Measurements from ENCODE around the gene UBAP1. TPM values are rescaled to one million over a fixed set of nuclear protein-coding genes. Genes with fewer than 3 reads are reported as not detected.

The UBAP1 gene
- polyA plus RNA-seq, 1 of the 3 experiments (the other 2 are of a cell fraction), result 26.3 TPM

DNA sequence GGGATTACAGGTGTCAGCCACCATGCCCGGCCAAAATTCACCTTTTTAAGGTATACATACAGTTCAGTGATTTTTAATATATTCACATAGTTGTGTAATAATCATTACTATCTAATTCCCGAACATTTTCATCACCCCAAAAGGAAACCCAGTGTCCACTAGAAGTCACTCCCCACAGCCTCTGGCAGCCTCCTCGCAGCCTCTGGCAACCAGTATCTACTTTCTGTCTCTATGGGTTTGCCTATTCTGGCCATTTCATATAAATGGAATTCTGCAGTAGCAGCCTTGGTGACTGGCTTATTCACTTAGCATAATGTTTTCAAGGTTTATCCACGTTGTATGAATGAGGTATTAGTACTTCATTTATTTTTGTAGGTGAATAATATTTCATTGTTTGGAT lies 59.0 kb downstream of the UBAP1 start:
- WGBS (ENCODE audit: low lambda C conversion rate), result 94% methylated on average over 4 of the region's 4 CpGs
- no peaks in the 10 kb centered on the region for H3K9me2 ChIP-seq
- H3K4me2 ChIP-seq, result no peak overlapping the region
- no peaks in the 10 kb centered on the region for H3F3A ChIP-seq (replicated peaks; ENCODE audit: insufficient read depth)
- H3K79me2 ChIP-seq (ENCODE audit: insufficient read depth), result peaks cover 29% of the 10 kb centered on the region; the same call in 1 of the 2 replicates
- peaks cover 30 to 53% of the 10 kb centered on the region in 2 experiments for H3K36me3 ChIP-seq (replicated peaks in 1 of 2; ENCODE audit: control insufficient read depth in 1 of 2, insufficient read depth in 2 of 2, low read length in 1 of 2)
- no peaks in the 10 kb centered on the region for H3K27me3 ChIP-seq (ENCODE audit: insufficient read depth)
- H2AFZ ChIP-seq (ENCODE audit: low read depth), result no peak overlapping the region
- no peaks in the 10 kb centered on the region for H3K4me1 ChIP-seq (ENCODE audit: control insufficient read depth in 1 of 2, insufficient read depth in 2 of 2, low read depth in 1 of 2, low read length in 1 of 2)
- ChIA-PET POLR2A (no interaction called here), CTCF (interaction anchor here (0.9 to 4.1 kb wide), 2 partner anchors 10 to 15 kb away, joined by 3 to 24 read pairs; no protein-coding TSS in a partner anchor)
- no peak overlapping the region for H3K4me3 ChIP-seq (ENCODE audit: low read depth in 2 of 2, low read length in 1 of 2)
- H3K9me3 ChIP-seq, result no peaks in the 10 kb centered on the region
- TF ChIP-seq EP300 (IDR thresholded peaks at IDR 0.05; ENCODE audit: borderline replicate concordance in 1 of 2, low read depth in 1 of 2, low read length in 1 of 2) (no peak), RCOR1 (IDR thresholded peaks at IDR 0.05; ENCODE audit: low read length) (no peak), CHD2 (IDR thresholded peaks at IDR 0.05; ENCODE audit: low read length, partially characterized antibody) (no peak), TCF12 (IDR thresholded peaks at IDR 0.05) (no peak), RFX5 (IDR thresholded peaks at IDR 0.05; ENCODE audit: low read length) (no peak), SIN3A (IDR thresholded peaks at IDR 0.05; ENCODE audit: borderline replicate concordance, low read depth, low read length) (no peak), EZH2phosphoT487 (IDR thresholded peaks at IDR 0.05; ENCODE audit: borderline replicate concordance, low read depth) (no peak), TEAD4 (IDR thresholded peaks at IDR 0.05; ENCODE audit: borderline replicate concordance, insufficient read depth) (no peak), RXRA (IDR thresholded peaks at IDR 0.05; ENCODE audit: borderline replicate concordance, low read depth) (no peak), USF2 (IDR thresholded peaks at IDR 0.05; ENCODE audit: borderline replicate concordance, low read depth, low read length) (no peak), FOXM1 (IDR thresholded peaks at IDR 0.05; ENCODE audit: low read depth) (no peak), GATA2 (CRISPR knock-in tag; IDR thresholded peaks at IDR 0.05) (no peak), YY1 (IDR thresholded peaks at IDR 0.05; ENCODE audit: low read depth) (no peak), SMC3 (IDR thresholded peaks at IDR 0.05; ENCODE audit: low read depth, low read length) (no peak), MEF2A (IDR thresholded peaks at IDR 0.05; ENCODE audit: borderline replicate concordance, low read depth) (no peak), NFIC (IDR thresholded peaks at IDR 0.05; ENCODE audit: borderline replicate concordance) (no peak), POLR2AphosphoS5 (IDR thresholded peaks at IDR 0.05; ENCODE audit: low read depth, low read length) (no peak), RAD21 (IDR thresholded peaks at IDR 0.05; ENCODE audit: low read length) (no peak), TAF1 (IDR thresholded peaks at IDR 0.05; ENCODE audit: borderline replicate concordance, low read depth, low read length) (no peak)
- TF ChIP-seq, protein P1, sequence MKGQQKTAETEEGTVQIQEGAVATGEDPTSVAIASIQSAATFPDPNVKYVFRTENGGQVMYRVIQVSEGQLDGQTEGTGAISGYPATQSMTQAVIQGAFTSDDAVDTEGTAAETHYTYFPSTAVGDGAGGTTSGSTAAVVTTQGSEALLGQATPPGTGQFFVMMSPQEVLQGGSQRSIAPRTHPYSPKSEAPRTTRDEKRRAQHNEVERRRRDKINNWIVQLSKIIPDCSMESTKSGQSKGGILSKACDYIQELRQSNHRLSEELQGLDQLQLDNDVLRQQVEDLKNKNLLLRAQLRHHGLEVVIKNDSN (IDR thresholded peaks at IDR 0.05; ENCODE audit: borderline replicate concordance, low read depth), result no peak
- H3K9ac ChIP-seq, result no peak overlapping the region
- DNase-seq, result no peak
- H3K27ac ChIP-seq (ENCODE audit: low read depth in 2 of 2, low read length in 1 of 2), result no peak overlapping the region
- peaks cover 12% of the 10 kb centered on the region; the same call in 1 of the 2 replicates for H4K20me1 ChIP-seq (ENCODE audit: insufficient read depth)

All from SK-N-SH (cell line).